ENCODE data around the gene AFF4. TPM values are rescaled to one million over a fixed set of nuclear protein-coding genes. Genes with fewer than 3 reads are reported as not detected.

Gene AFF4
- polyA plus RNA-seq, 1 of the 3 experiments (the other 2 are of a cell fraction) = 8.1 TPM

- H3K27me3 ChIP-seq (ENCODE audit: insufficient read depth) = no peaks in the 10 kb centered on the region
- no peak overlapping the region for H3K4me3 ChIP-seq (ENCODE audit: low read depth in 2 of 2, low read length in 1 of 2)
- no peak overlapping the region for H2AFZ ChIP-seq (ENCODE audit: low read depth)
- H3F3A ChIP-seq (replicated peaks; ENCODE audit: insufficient read depth) = peaks cover 13% of the 10 kb centered on the region
- POLR2A ChIA-PET = no interaction called here
- CTCF ChIA-PET = interaction anchor here (0.9 to 3.9 kb wide), 5 partner anchors 13 to 24 kb away, joined by 3 to 11 read pairs (median 5); no protein-coding TSS in a partner anchor
- peaks cover 50% of the 10 kb centered on the region for H4K20me1 ChIP-seq (ENCODE audit: insufficient read depth)
- 87% methylated on average over 2 of the region's 2 CpGs for WGBS (ENCODE audit: low lambda C conversion rate)
- peaks cover 28 to 54% of the 10 kb centered on the region in 2 experiments for H3K36me3 ChIP-seq (replicated peaks in 1 of 2; ENCODE audit: control insufficient read depth in 1 of 2, insufficient read depth in 2 of 2, low read length in 1 of 2)
- TF ChIP-seq FOSL2 (IDR thresholded peaks at IDR 0.05; ENCODE audit: borderline replicate concordance, low read depth) = no peak
- TF ChIP-seq EZH2phosphoT487 (IDR thresholded peaks at IDR 0.05; ENCODE audit: borderline replicate concordance, low read depth) = no peak
- no peak for TF ChIP-seq RAD21 (IDR thresholded peaks at IDR 0.05; ENCODE audit: low read length)
- no peak for TF ChIP-seq GABPA (IDR thresholded peaks at IDR 0.05; ENCODE audit: low read depth)
- no peak for TF ChIP-seq USF2 (IDR thresholded peaks at IDR 0.05; ENCODE audit: borderline replicate concordance, low read depth, low read length)
- TF ChIP-seq GATA2 (CRISPR knock-in tag; IDR thresholded peaks at IDR 0.05) = no peak
- no peak for TF ChIP-seq USF1 (IDR thresholded peaks at IDR 0.05; ENCODE audit: borderline replicate concordance, low read depth)
- TF ChIP-seq MEF2A (IDR thresholded peaks at IDR 0.05; ENCODE audit: borderline replicate concordance, low read depth) = no peak
- TF ChIP-seq RCOR1 (IDR thresholded peaks at IDR 0.05; ENCODE audit: low read length) = no peak
- TF ChIP-seq MAX (IDR thresholded peaks at IDR 0.05; ENCODE audit: low read depth) = no peak
- no peak overlapping the region for H3K4me2 ChIP-seq
- H3K27ac ChIP-seq (ENCODE audit: low read depth in 2 of 2, low read length in 1 of 2) = no peak overlapping the region
- H3K79me2 ChIP-seq (ENCODE audit: insufficient read depth) = peaks cover 85% of the 10 kb centered on the region
- H3K9ac ChIP-seq = no peak overlapping the region
- no peaks in the 10 kb centered on the region for H3K9me3 ChIP-seq
- H3K9me2 ChIP-seq = no peaks in the 10 kb centered on the region
- H3K4me1 ChIP-seq (ENCODE audit: control insufficient read depth in 1 of 2, insufficient read depth in 2 of 2, low read depth in 1 of 2, low read length in 1 of 2) = no peaks in the 10 kb centered on the region; a peak in 1 of 4 replicates
- DNase-seq = no peak
These were observed 57.5 kb downstream of the AFF4 start for GRCh38 chr5:132905938-132906337.

- H3K9me2 ChIP-seq = no peaks in the 10 kb centered on the region
- ChIA-PET CTCF (interaction anchor here (1.8 to 3.9 kb wide), 2 partner anchors 11 to 18 kb away, joined by 9 to 11 read pairs; no protein-coding TSS in a partner anchor), POLR2A (no interaction called here)
- no peak overlapping the region for H3K9ac ChIP-seq
- TF ChIP-seq REST (IDR thresholded peaks at IDR 0.05; ENCODE audit: low read depth, low read length) (no peak), MEF2A (IDR thresholded peaks at IDR 0.05; ENCODE audit: borderline replicate concordance, low read depth) (no peak), NFIC (IDR thresholded peaks at IDR 0.05; ENCODE audit: borderline replicate concordance) (no peak), FOSL2 (IDR thresholded peaks at IDR 0.05; ENCODE audit: borderline replicate concordance, low read depth) (no peak), TAF1 (IDR thresholded peaks at IDR 0.05; ENCODE audit: borderline replicate concordance, low read depth, low read length) (no peak), TCF12 (IDR thresholded peaks at IDR 0.05) (no peak)
- peaks cover 24% of the 10 kb centered on the region for H4K20me1 ChIP-seq (ENCODE audit: insufficient read depth)
- H3K4me2 ChIP-seq = no peak overlapping the region
- no peak overlapping the region; a peak in 1 of 4 replicates for H3K4me3 ChIP-seq (ENCODE audit: low read depth in 2 of 2, low read length in 1 of 2)
- 95% methylated on average over 3 of the region's 3 CpGs for WGBS (ENCODE audit: low lambda C conversion rate)
- no peak for DNase-seq
- no peaks in the 10 kb centered on the region; a peak in 1 of 4 replicates for H3K4me1 ChIP-seq (ENCODE audit: control insufficient read depth in 1 of 2, insufficient read depth in 2 of 2, low read depth in 1 of 2, low read length in 1 of 2)
- no peaks in the 10 kb centered on the region for H3K9me3 ChIP-seq
- no peak overlapping the region for H2AFZ ChIP-seq (ENCODE audit: low read depth)
- H3K27ac ChIP-seq (ENCODE audit: low read depth in 2 of 2, low read length in 1 of 2) = no peak overlapping the region
- peaks cover 21% of the 10 kb centered on the region for H3F3A ChIP-seq (replicated peaks; ENCODE audit: insufficient read depth)
- no peaks in the 10 kb centered on the region for H3K27me3 ChIP-seq (ENCODE audit: insufficient read depth)
- peaks cover 77% of the 10 kb centered on the region for H3K79me2 ChIP-seq (ENCODE audit: insufficient read depth)
- H3K36me3 ChIP-seq (replicated peaks in 1 of 2; ENCODE audit: control insufficient read depth in 1 of 2, insufficient read depth in 2 of 2, low read length in 1 of 2) = peaks cover 42 to 77% of the 10 kb centered on the region in 2 experiments
These were observed 61.7 kb downstream of the AFF4 start for GRCh38 chr5:132901730-132902129.
